ENCODE data around the gene HERC6.
"Not testable (repeated sequence)": the region's sequence is repeated elsewhere in the genome, so short reads cannot be mapped to it uniquely, and the experiment has no call there.

HERC6 gene

GRCh38 chr4:88391703-88392102, 13.1 kb downstream of the HERC6 start:
- DNase-seq (ENCODE audit: low read depth), result no peak

- no peak for DNase-seq (ENCODE audit: low read depth)
Observed at GRCh38 chr4:88396681-88397080, 18.0 kb downstream of the HERC6 start.

- no peak for DNase-seq (ENCODE audit: low read depth)
Observed at GRCh38 chr4:88398381-88398780, 19.7 kb downstream of the HERC6 start.

- no peak for DNase-seq (ENCODE audit: low read depth)
Observed at GRCh38 chr4:88409206-88409605, 30.6 kb downstream of the HERC6 start.

- DNase-seq (ENCODE audit: low read depth), result no peak
Observed at GRCh38 chr4:88409789-88410188, 31.1 kb downstream of the HERC6 start.

- DNase-seq (ENCODE audit: low read depth), result no peak
Observed at GRCh38 chr4:88411491-88412096, 32.9 kb downstream of the HERC6 start.

GRCh38 chr4:88413801-88414200, 35.1 kb downstream of the HERC6 start:
- DNase-seq (ENCODE audit: low read depth), result no peak

- no peak for DNase-seq (ENCODE audit: low read depth)
Observed at GRCh38 chr4:88414755-88415154, 36.1 kb downstream of the HERC6 start.

- DNase-seq (ENCODE audit: low read depth), result no peak
Observed at GRCh38 chr4:88415982-88416381, 37.3 kb downstream of the HERC6 start.

- DNase-seq (ENCODE audit: low read depth), result no peak
Observed at GRCh38 chr4:88418411-88418810, 39.8 kb downstream of the HERC6 start.

- no peak for DNase-seq (ENCODE audit: low read depth)
Observed at GRCh38 chr4:88419874-88420273, 41.2 kb downstream of the HERC6 start.

GRCh38 chr4:88420844-88421243, 42.2 kb downstream of the HERC6 start:
- DNase-seq (ENCODE audit: low read depth), result no peak

- DNase-seq (ENCODE audit: low read depth), result no peak
Observed at GRCh38 chr4:88422403-88422802, 43.8 kb downstream of the HERC6 start.

GRCh38 chr4:88429401-88429800, 50.7 kb downstream of the HERC6 start:
- no peak for DNase-seq (ENCODE audit: low read depth)

GRCh38 chr4:88435987-88436693, 57.5 kb downstream of the HERC6 start:
- DNase-seq (ENCODE audit: low read depth), result no peak

- DNase-seq (ENCODE audit: low read depth), result not testable (repeated sequence)
Observed at GRCh38 chr4:88437873-88438272, 59.2 kb downstream of the HERC6 start.

GRCh38 chr4:88439161-88439760, 60.6 kb downstream of the HERC6 start:
- DNase-seq (ENCODE audit: low read depth), result no peak

GRCh38 chr4:88440146-88440545, 61.5 kb downstream of the HERC6 start:
- DNase-seq (ENCODE audit: low read depth), result no peak

GRCh38 chr4:88441696-88442095, 63.0 kb downstream of the HERC6 start:
- DNase-seq (ENCODE audit: low read depth), result no peak

- DNase-seq (ENCODE audit: low read depth), result no peak
Observed at GRCh38 chr4:88442689-88443191, 64.1 kb downstream of the HERC6 start.

GRCh38 chr4:88443486-88443885, 64.8 kb downstream of the HERC6 start:
- no peak for DNase-seq (ENCODE audit: low read depth)

- DNase-seq (ENCODE audit: low read depth), result no peak
Observed at GRCh38 chr4:88445252-88445651, 66.6 kb downstream of the HERC6 start.

- no peak for DNase-seq (ENCODE audit: low read depth)
Observed at GRCh38 chr4:88446124-88446523, 67.5 kb downstream of the HERC6 start.

All from stimulated activated CD8-positive, alpha-beta memory T cell treated with anti-CD3 and anti-CD28 coated beads, Interleukin-4, amount 100 ng/mL, for 24 hours (primary cell).